ENCODE results near the gene ERLIN1. TPM values are rescaled to one million over a fixed set of nuclear protein-coding genes. Genes with fewer than 3 reads are reported as not detected.

The ERLIN1 gene
- total and polyA plus RNA-seq, 2 experiments from 2014 or later, result 26.3 to 35.7 TPM

DNA sequence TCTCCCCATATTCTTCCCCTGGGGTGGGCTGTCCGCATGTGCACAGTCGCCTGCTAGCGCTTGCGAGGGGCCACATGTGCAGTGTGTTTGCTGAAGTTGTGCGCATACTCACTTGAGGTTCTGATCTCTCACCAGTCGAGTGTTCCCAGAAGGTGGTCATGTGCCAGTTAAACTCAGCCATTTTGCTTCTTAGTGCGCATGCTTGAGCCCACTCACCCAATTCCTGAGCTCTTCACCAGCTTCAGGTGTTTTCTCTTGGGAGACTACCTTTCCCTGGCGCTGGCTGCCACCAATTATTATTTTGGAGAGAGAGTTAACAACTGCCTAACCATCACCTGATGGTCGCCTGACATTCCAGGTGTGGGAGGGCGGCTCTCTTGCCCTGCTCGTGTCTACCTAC is 79.0 kb downstream of the ERLIN1 start:
- no peak overlapping the region for H2AFZ ChIP-seq
- H4K20me1 ChIP-seq (ENCODE audit: insufficient read depth, poor library complexity, severe bottlenecking), result no peaks in the 10 kb centered on the region
- TF ChIP-seq CTCF (IDR thresholded peaks at IDR 0.05; ENCODE audit: poor library complexity), result no peak
- no peak for TF ChIP-seq EZH2 (IDR thresholded peaks at IDR 0.05; ENCODE audit: borderline replicate concordance)
- TF ChIP-seq EZH2phosphoT487 (IDR thresholded peaks at IDR 0.05; ENCODE audit: low read depth, severe bottlenecking, unreplicated experiment), result no peak
- 95% methylated on average over 11 of the region's 11 CpGs for WGBS (ENCODE audit: low lambda C conversion rate, missing lambda C conversion rate)
- H3K36me3 ChIP-seq (replicated peaks; ENCODE audit: insufficient read depth, low read depth), result no peaks in the 10 kb centered on the region
- no peaks in the 10 kb centered on the region for H3K79me2 ChIP-seq
- H3K27ac ChIP-seq, result no peak overlapping the region
- H3K4me2 ChIP-seq, result no peak overlapping the region
- H3K4me3 ChIP-seq, result no peak overlapping the region
- H3K9me2 ChIP-seq (replicated peaks; ENCODE audit: insufficient read depth), result no peaks in the 10 kb centered on the region
- H3K9me3 ChIP-seq (ENCODE audit: low read depth), result no peaks in the 10 kb centered on the region
- H3K27me3 ChIP-seq, result no peaks in the 10 kb centered on the region
- DNase-seq (ENCODE audit: low spot score), result no peak
- H3K4me1 ChIP-seq (ENCODE audit: insufficient read depth), result no peaks in the 10 kb centered on the region

GRCh38 chr10:100104300-100104699 is 81.5 kb downstream of the ERLIN1 start:
- H3K27ac ChIP-seq, result no peak overlapping the region
- H3K9me2 ChIP-seq (replicated peaks; ENCODE audit: insufficient read depth), result no peaks in the 10 kb centered on the region
- H3K4me2 ChIP-seq, result no peak overlapping the region
- no peaks in the 10 kb centered on the region for H3K9me3 ChIP-seq (ENCODE audit: low read depth)
- 90% methylated on average over 5 of the region's 5 CpGs for WGBS (ENCODE audit: low lambda C conversion rate, missing lambda C conversion rate)
- TF ChIP-seq EZH2phosphoT487 (IDR thresholded peaks at IDR 0.05; ENCODE audit: low read depth, severe bottlenecking, unreplicated experiment) (no peak), EZH2 (IDR thresholded peaks at IDR 0.05; ENCODE audit: borderline replicate concordance) (no peak), CTCF (IDR thresholded peaks at IDR 0.05; ENCODE audit: poor library complexity) (no peak)
- H3K36me3 ChIP-seq (replicated peaks; ENCODE audit: insufficient read depth, low read depth), result no peaks in the 10 kb centered on the region
- H3K4me3 ChIP-seq, result no peak overlapping the region
- H3K79me2 ChIP-seq, result no peaks in the 10 kb centered on the region
- no peaks in the 10 kb centered on the region for H4K20me1 ChIP-seq (ENCODE audit: insufficient read depth, poor library complexity, severe bottlenecking)
- no peak overlapping the region for H2AFZ ChIP-seq
- no peaks in the 10 kb centered on the region for H3K27me3 ChIP-seq
- H3K4me1 ChIP-seq (ENCODE audit: insufficient read depth), result no peaks in the 10 kb centered on the region
- DNase-seq (ENCODE audit: low spot score), result no peak

- no peak for DNase-seq (ENCODE audit: low spot score)
- Histone ChIP-seq H4K20me1 (ENCODE audit: insufficient read depth, poor library complexity, severe bottlenecking) (no peaks in the 10 kb centered on the region), H3K79me2 (no peaks in the 10 kb centered on the region), H3K4me2 (no peak overlapping the region), H3K4me3 (no peak overlapping the region), H2AFZ (no peak overlapping the region), H3K9me3 (ENCODE audit: low read depth) (no peaks in the 10 kb centered on the region), H3K27me3 (no peaks in the 10 kb centered on the region), H3K9me2 (replicated peaks; ENCODE audit: insufficient read depth) (no peaks in the 10 kb centered on the region), H3K4me1 (ENCODE audit: insufficient read depth) (no peaks in the 10 kb centered on the region), H3K27ac (no peak overlapping the region), H3K36me3 (replicated peaks; ENCODE audit: insufficient read depth, low read depth) (no peaks in the 10 kb centered on the region)
- TF ChIP-seq CTCF (IDR thresholded peaks at IDR 0.05; ENCODE audit: poor library complexity) (no peak), EZH2 (IDR thresholded peaks at IDR 0.05; ENCODE audit: borderline replicate concordance) (no peak), EZH2phosphoT487 (IDR thresholded peaks at IDR 0.05; ENCODE audit: low read depth, severe bottlenecking, unreplicated experiment) (no peak)
- WGBS (ENCODE audit: low lambda C conversion rate, missing lambda C conversion rate), result 95% methylated on average over 5 of the region's 5 CpGs
Observed at GRCh38 chr10:100103581-100103980, 82.2 kb downstream of the ERLIN1 start.

Measured in hepatocyte (in vitro differentiated cells).